Kidney (tissue), 14 donors: ENCODE data around the gene MMD2. TPM values are rescaled to one million over a fixed set of nuclear protein-coding genes. Genes with fewer than 3 reads are reported as not detected.

Source experiments
- DNase-seq, 5 donors: peaks; one replicate each; pipeline ENCODE4 v3.0.0-alpha.2; 2013 to 2020
- FAIRE-seq: peaks from 2 replicates; lab custom pipeline; 2012; peaks lifted over from hg19 to GRCh38; lab: Jason Lieb, UNC
- H3K27ac ChIP-seq, 2 donors: one replicate each; pipeline ENCODE4 v1.7.0; 2013; ENCODE audit warnings: low read depth in 2 of 2, low read length in 2 of 2, inconsistent platforms in 1 of 2
- H3K27me3 ChIP-seq: one replicate; pipeline ENCODE4 v1.7.1; 2013; ENCODE audit warnings: low read length, inconsistent platforms; ENCODE audit not compliant: control insufficient read depth, insufficient read depth
- H3K36me3 ChIP-seq, 3 donors: one replicate each; pipeline versions ENCODE4 v1.7.0 to v1.7.1; 2013; ENCODE audit warnings: low read length in 3 of 3, control low read depth in 1 of 3, inconsistent platforms in 1 of 3; ENCODE audit not compliant: insufficient read depth in 3 of 3, control insufficient read depth in 2 of 3
- H3K4me1 ChIP-seq, 3 donors: one replicate each; pipeline versions ENCODE4 v1.7.0 to v1.7.1; 2013; ENCODE audit warnings: low read length in 3 of 3, inconsistent platforms in 1 of 3, low read depth in 1 of 3; ENCODE audit not compliant: control insufficient read depth in 2 of 3, insufficient read depth in 2 of 3
- H3K4me3 ChIP-seq, 3 donors: one replicate each; pipeline versions ENCODE4 v1.7.0 to v1.8.1; 2013; ENCODE audit warnings: low read length in 3 of 3, control low read depth in 1 of 3, inconsistent platforms in 1 of 3
- H3K9ac ChIP-seq, 3 donors: one replicate each; pipeline versions ENCODE4 v1.7.0 to v1.7.1; 2013; ENCODE audit warnings: low read length in 3 of 3, control low read depth in 1 of 3, inconsistent platforms in 1 of 3
- H3K9me3 ChIP-seq, 3 donors: one replicate each; pipeline versions ENCODE4 v1.7.0 to v1.7.1; 2013; ENCODE audit warnings: low read length in 3 of 3, control low read depth in 1 of 3, inconsistent platforms in 1 of 3; ENCODE audit not compliant: control insufficient read depth in 2 of 3, insufficient read depth in 1 of 3
- intact Hi-C: fragments of 100-400 bp; cut with DNase I; formaldehyde crosslinking; loops from one replicate; pipeline ENCODE4 v1.11.1; 2022
- polyA plus RNA-seq: library from polyadenylated mRNA; stranded (reverse); fragments of 350-450 nt; fragmentation: Illumina TruSeq; extraction: RNeasy Lipid Tissue Mini Kit (QIAGEN cat#74804); gene quantifications from one replicate; pipeline ENCODE4 v1.2.3, GENCODE V29; 2014; ENCODE audit warnings: low read depth, low replicate concordance; ENCODE audit not compliant: insufficient read depth
- total RNA-seq: library from RNA; stranded (reverse); fragmentation: NEBNext Ultra II Directional; extraction: Animal tissue kit (Norgen Biotek cat#: 25700); gene quantifications from one replicate; pipeline ENCODE4 v1.2.1, GENCODE V29; 2021
- TF ChIP-seq, protein P1 (sequence below): IDR thresholded peaks from 3 replicates; pipeline ENCODE4 v1.5.1; 2012; ENCODE audit warnings: mild to moderate bottlenecking, moderate library complexity, borderline replicate concordance; ENCODE audit not compliant: insufficient read depth; ENCODE audit errors: extremely low read depth
- donor health status: control.
- donor health status: control.
- donor health status: control.
- donor health status: control.
- donor health status: control.
- donor health status: DM: yes; HTN: yes; CAD: no.
- donor health status: Normal renal cell carcinoma (clear cell type).

MMD2 gene
- total and polyA plus RNA-seq, 2 donors from 2014 or later: not detected

- H3K4me3 ChIP-seq: peak within 1 kb of the TSS in 1 of 3 donors; percentile 29
- intact Hi-C loops: no loop called here
- no peaks in the 10 kb centered on the region for H3K27me3 ChIP-seq
- H3K36me3 ChIP-seq: no peaks in the 10 kb centered on the region
- TF ChIP-seq, protein P1, sequence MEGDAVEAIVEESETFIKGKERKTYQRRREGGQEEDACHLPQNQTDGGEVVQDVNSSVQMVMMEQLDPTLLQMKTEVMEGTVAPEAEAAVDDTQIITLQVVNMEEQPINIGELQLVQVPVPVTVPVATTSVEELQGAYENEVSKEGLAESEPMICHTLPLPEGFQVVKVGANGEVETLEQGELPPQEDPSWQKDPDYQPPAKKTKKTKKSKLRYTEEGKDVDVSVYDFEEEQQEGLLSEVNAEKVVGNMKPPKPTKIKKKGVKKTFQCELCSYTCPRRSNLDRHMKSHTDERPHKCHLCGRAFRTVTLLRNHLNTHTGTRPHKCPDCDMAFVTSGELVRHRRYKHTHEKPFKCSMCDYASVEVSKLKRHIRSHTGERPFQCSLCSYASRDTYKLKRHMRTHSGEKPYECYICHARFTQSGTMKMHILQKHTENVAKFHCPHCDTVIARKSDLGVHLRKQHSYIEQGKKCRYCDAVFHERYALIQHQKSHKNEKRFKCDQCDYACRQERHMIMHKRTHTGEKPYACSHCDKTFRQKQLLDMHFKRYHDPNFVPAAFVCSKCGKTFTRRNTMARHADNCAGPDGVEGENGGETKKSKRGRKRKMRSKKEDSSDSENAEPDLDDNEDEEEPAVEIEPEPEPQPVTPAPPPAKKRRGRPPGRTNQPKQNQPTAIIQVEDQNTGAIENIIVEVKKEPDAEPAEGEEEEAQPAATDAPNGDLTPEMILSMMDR: no peak
- DNase-seq (peak in 3 of 5 donors; percentile 59 to 64 (median 60)), FAIRE-seq (no peak)
- peaks cover 0 to 4% (median 0%) of the 10 kb centered on the region in 3 donors for H3K9me3 ChIP-seq
- no peaks in the 10 kb centered on the region for H3K4me1 ChIP-seq
- no peak within 1 kb of the TSS for H3K9ac ChIP-seq
- no peak within 1 kb of the TSS for H3K27ac ChIP-seq
Measured at GRCh38 chr7:4861673-4862072, 97.3 kb downstream of the MMD2 start, which contains the start of gene PAPOLB. Gene PAPOLB (minus strand): TSS chr7:4862030. CDS start chr7:4861810, 220 bp downstream.

- no peaks in the 10 kb centered on the region for H3K4me1 ChIP-seq
- peak overlapping the region in 1 of 3 donors; percentile 29 for H3K4me3 ChIP-seq
- H3K36me3 ChIP-seq: no peaks in the 10 kb centered on the region
- no peak overlapping the region for H3K9ac ChIP-seq
- TF ChIP-seq, protein P1: no peak
- intact Hi-C loops: no loop called here
- H3K27me3 ChIP-seq: no peaks in the 10 kb centered on the region
- FAIRE-seq: no peak
- no peak for DNase-seq
- H3K27ac ChIP-seq: no peak overlapping the region
- peaks cover 0 to 4% (median 0%) of the 10 kb centered on the region in 3 donors for H3K9me3 ChIP-seq
Measured at GRCh38 chr7:4861227-4861626, 97.8 kb downstream of the MMD2 start.

DNA sequence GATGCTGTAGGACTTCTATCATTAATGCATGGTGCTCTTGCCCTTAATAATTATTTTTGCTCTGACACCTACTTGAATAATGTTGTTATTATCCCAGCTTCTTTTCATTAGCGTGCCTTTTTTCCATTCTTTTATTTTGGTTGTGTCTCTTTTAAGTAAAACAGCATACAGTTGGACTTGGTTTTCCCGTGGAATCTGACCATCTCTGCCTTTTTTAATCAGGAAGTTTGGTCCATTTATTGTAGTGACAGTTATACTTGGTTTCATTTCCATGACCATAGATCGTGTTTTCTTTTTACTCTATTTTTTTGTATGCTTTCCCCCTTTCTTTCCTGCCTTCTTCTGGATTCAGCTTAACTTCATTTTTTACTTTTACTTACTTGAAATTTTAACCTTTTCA, 101.8 kb downstream of the MMD2 start:
- FAIRE-seq (no peak), DNase-seq (no peak)
- no peaks in the 10 kb centered on the region for H3K36me3 ChIP-seq
- H3K27me3 ChIP-seq: no peaks in the 10 kb centered on the region
- H3K9ac ChIP-seq: no peak overlapping the region
- H3K27ac ChIP-seq: no peak overlapping the region
- intact Hi-C loops: no loop called here
- peaks cover 0 to 4% (median 0%) of the 10 kb centered on the region in 3 donors for H3K9me3 ChIP-seq
- H3K4me3 ChIP-seq: no peak overlapping the region
- TF ChIP-seq, protein P1: no peak
- no peaks in the 10 kb centered on the region for H3K4me1 ChIP-seq
